GM12874 (cell line): Measurements from ENCODE around the gene PARD6A.

ENCODE experiments used
- TF ChIP-seq, protein P1 (sequence below): IDR thresholded peaks from 2 replicates; pipeline ENCODE4 v1.5.1; 2011; ENCODE audit warnings: low read depth, mild to moderate bottlenecking, control low read depth, low read length, moderate library complexity; ENCODE audit not compliant: insufficient read depth

PARD6A gene

DNA sequence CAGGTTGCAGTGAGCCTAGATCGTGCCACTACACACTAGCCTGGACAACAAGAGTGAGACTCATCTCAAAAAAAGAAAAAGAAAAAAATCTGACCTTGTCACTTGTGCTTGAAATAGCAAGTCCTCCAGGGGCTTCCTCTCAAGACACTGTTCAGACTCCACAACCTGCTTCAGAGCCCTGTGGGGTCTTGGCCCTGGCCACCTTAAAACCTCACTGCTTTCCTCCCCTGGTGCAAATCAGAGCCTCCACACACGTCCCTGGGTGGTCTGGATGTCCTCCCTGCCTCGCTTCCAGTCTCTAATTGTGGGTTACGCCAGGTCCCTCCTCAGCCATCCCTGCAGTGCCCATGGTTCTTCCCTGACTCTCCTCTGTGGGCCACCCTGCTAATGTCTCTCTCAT is 5.4 kb upstream of the PARD6A start:
- TF ChIP-seq, protein P1, sequence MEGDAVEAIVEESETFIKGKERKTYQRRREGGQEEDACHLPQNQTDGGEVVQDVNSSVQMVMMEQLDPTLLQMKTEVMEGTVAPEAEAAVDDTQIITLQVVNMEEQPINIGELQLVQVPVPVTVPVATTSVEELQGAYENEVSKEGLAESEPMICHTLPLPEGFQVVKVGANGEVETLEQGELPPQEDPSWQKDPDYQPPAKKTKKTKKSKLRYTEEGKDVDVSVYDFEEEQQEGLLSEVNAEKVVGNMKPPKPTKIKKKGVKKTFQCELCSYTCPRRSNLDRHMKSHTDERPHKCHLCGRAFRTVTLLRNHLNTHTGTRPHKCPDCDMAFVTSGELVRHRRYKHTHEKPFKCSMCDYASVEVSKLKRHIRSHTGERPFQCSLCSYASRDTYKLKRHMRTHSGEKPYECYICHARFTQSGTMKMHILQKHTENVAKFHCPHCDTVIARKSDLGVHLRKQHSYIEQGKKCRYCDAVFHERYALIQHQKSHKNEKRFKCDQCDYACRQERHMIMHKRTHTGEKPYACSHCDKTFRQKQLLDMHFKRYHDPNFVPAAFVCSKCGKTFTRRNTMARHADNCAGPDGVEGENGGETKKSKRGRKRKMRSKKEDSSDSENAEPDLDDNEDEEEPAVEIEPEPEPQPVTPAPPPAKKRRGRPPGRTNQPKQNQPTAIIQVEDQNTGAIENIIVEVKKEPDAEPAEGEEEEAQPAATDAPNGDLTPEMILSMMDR = no peak

DNA sequence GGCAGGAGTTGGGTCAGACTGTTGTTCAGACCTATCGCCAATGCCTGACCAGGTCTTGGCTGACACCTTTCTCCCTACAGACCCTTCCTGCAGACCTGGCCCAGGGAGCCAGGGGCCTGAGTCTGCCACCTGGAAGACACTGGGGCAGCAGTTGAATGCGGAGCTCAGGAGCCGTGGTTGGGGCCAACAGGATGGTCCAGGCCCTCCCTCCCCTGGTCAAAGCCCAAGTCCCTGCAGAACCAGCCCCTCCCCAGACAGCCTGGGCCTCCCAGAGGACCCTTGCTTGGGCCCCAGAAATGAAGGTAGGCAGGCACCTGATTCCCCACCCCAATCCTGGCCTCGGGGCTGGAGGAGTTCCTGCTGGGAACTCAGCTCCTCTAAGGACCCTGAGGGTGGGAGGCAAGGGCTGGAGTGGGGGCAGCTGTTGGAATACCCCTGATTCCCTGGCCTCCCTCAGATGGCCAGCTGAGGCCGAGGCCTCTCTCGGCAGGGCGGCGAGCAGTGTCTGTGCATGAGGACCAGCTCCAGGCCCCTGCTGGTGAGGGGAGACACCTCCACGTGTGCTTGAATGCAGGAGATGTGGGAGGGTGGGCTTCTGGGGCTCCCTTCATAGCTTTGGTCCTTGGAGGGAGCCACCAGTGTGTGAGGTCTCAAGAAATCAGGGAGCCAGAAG is 4.3 kb upstream of the PARD6A start:
- TF ChIP-seq, protein P1 = no peak

DNA sequence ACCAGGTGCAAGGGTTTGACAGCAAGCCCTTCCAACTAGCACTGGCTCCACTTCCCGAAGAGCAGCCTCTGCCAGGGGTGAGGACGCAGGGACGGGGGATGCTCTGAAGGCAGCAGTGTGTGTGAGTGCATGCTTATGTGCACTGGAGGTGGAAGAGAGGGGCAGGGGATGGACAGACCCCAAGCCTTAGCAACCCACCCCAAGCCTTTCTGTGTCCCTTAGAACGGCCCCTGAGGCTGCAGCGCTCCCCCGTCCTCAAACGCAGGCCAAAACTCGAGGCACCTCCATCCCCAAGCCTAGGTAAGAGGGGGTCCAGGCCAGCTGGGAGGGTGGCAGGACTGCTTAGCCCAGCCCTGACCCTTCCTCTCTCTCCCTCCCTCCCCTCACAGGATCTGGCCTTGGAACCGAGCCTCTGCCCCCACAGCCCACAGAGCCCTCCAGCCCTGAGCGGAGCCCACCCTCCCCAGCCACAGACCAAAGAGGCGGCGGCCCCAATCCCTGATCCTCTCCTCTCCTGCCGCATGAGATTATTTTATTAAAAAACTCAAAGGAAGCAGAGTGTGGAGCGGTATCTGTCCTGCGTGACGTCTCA is 3.6 kb upstream of the PARD6A start:
- TF ChIP-seq, protein P1 = no peak

DNA sequence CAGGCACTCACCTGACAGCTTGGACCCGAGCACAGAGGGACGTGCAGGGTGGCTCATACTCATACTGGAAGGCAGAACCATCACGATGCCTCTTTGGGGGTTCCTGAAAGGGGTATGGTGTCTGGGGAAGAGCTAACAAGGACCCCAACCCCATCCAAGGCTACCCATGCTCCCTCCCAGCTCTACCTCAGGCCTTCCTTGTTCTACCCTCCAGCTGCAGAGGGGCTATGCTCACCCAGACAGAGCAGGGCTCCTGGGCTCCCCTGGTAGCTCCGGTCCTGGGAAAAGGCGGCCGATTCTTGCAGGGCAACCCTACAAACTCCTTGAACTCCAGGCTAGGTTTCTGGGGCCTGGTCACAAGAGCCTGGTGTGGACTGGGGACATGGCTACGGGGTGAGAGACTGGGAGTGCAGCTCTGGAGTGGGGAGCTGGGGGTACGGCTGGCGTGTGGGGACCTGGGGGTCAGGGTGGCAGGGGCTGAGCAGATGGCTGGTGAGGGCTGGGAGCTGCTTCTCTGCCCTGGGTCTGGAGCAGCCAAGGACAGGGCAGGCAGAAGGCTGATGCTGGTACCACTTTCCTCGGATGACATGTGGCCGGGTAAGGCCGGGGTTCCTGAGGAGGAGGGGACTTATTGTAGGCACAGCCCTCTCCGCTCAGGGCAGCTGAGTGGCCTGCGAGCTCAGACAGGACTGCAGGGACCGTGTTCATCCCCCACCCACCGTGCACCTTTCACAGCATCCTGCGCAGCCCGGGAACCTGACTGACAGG is 2.8 kb upstream of the PARD6A start:
- TF ChIP-seq, protein P1 = no peak

DNA sequence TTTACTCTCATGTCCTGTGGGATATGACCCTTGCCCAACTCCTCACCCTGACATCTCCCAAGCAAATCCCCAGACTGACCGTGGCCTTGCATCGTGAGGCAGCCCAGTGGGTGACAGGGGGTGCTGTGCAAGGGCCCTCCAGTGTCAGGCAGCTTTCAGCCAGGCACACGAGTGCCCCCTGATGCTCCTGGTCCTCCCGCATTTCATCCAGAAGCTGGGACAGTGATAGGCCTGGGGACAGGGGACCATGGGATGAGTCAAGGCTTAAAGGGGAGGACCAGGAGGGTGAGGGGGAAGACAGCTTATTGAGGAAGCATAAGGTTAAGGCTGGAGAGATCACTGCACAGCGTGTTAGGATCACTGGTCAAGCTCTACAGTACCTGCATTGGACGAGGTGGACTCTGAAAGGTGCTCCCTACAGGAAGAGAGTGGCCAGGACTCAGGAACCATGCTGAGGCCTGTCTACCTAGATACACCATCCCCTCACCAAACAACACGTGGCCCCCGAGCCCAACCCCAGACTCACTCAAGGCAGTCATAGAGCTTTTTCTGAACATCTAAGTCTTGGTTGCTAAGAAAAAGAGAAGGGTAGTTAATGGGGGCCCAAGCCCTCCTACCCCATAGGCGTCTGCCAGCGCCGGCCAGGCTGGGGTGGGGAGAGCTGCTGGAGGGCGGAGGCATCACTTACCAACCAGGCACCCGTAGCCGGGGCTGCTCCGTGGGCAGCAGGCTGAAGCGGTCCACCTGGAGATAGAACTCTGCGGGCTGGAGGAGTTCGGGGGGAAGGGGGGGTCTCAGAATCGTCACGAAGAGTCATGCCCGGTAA is 1.7 kb upstream of the PARD6A start:
- TF ChIP-seq, protein P1 = no peak

DNA sequence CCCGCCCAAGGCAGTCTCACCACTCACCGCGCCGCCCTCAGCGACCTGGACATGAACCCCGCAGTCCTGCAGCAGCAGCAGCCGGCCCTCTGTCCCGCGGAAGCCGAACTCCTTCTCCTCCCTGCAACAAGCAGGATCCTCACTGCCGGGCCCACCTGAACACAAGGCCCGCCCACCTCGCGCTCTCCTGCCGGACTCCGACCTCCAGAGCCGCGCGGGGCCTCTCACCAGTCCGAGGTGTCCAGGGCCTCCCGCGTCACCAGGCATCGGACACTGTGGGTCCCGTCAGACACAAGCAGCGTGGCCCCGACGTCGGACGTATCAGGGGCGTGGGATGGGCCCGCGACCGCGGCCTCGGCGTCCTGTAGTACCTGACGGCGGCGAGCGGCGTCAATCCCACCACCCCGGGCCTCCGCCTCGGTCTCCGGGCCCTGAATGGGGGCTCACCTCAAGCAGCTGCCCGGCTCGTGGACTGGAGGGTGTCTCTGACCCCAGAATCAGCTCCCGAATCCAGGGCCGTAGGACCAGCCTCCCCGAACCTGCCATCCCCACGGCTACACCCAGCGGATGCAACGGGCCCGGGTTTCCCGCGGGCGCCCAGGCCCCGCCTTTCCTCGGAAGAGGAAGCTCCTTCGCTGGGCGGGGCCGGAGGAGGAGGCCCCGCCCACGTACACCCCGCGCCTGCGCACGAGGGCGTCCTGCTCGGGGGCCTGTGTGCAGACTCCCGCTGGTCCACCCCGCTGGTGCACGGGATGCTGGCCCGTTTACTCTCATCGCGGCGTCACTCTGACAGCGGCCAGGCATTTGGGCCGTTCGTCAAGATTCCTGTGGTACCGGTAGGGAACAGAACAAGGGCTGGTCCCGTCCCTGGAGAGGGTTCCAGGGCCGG is 841 bp upstream of the PARD6A start, which contains the start of gene ACD:
ACD (minus strand) TSS at position 586 of the 889 bp plus-strand sequence; CDS start at position 546, 40 bp downstream.
- TF ChIP-seq, protein P1 = no peak
